OCI-LY1 (cell line): ENCODE results near the gene SORCS3.

ENCODE experiments used
- H2AFZ ChIP-seq: fragments of 200-600 bp; sonication (generic), shearing (Covaris generic); 2 replicates; pipeline ENCODE4 v1.6.0; 2014; ENCODE audit warnings: antibody characterized with exemption, mild to moderate bottlenecking, low read length
- H3F3A ChIP-seq: fragments of 200-600 bp; sonication (generic), shearing (Covaris generic); 2 replicates; pipeline ENCODE4 v1.6.0; 2014; ENCODE audit warnings: mild to moderate bottlenecking, antibody characterized with exemption, low read length, moderate library complexity; ENCODE audit not compliant: insufficient read depth
- H3K27ac ChIP-seq: fragments of 200-600 bp; sonication (generic); 2 replicates; pipeline ENCODE4 v1.5.1; 2014; ENCODE audit warnings: low read length, mixed run types, mild to moderate bottlenecking, low read depth; ENCODE audit not compliant: poor library complexity, severe bottlenecking
- H3K27me3 ChIP-seq: fragments of 200-600 bp; sonication (generic); 2 replicates; pipeline ENCODE4 v1.6.0; 2014; ENCODE audit warnings: antibody characterized with exemption, mild to moderate bottlenecking, low read length, moderate library complexity; ENCODE audit not compliant: insufficient read depth
- H3K36me3 ChIP-seq: fragments of 200-600 bp; sonication (generic); 2 replicates; pipeline ENCODE4 v1.6.1; 2014; ENCODE audit warnings: mild to moderate bottlenecking, antibody characterized with exemption, low read length, moderate library complexity, mixed read lengths; ENCODE audit not compliant: insufficient read depth
- H3K4me1 ChIP-seq: fragments of 200-600 bp; sonication (generic); 2 replicates; pipeline ENCODE4 v1.5.1; 2014; ENCODE audit warnings: mild to moderate bottlenecking, low read length, moderate library complexity; ENCODE audit not compliant: insufficient read depth, severe bottlenecking
- H3K4me2 ChIP-seq: fragments of 200-600 bp; sonication (generic), shearing (Covaris generic); 2 replicates; pipeline ENCODE4 v1.6.1; 2014; ENCODE audit warnings: low read length
- H3K4me3 ChIP-seq: fragments of 200-600 bp; sonication (generic); 2 replicates; pipeline ENCODE4 v1.5.1; 2014; ENCODE audit warnings: low read length, low read depth, mild to moderate bottlenecking, mixed read lengths; ENCODE audit not compliant: poor library complexity, severe bottlenecking
- H3K79me2 ChIP-seq: fragments of 200-600 bp; shearing (Covaris generic); 2 replicates; pipeline ENCODE4 v1.6.1; 2016; ENCODE audit warnings: mixed run types, low read length, mixed read lengths; ENCODE audit not compliant: insufficient read depth
- H3K9ac ChIP-seq: fragments of 200-600 bp; sonication (generic), shearing (Covaris generic); 2 replicates; pipeline ENCODE4 v1.6.1; 2014; ENCODE audit warnings: mild to moderate bottlenecking, low read length, mixed read lengths
- H3K9me2 ChIP-seq: fragments of 200-600 bp; sonication (generic), shearing (Covaris generic); 2 replicates; pipeline ENCODE4 v1.6.1; 2014; ENCODE audit warnings: low read depth, mild to moderate bottlenecking, low read length, mixed read lengths
- H3K9me3 ChIP-seq: fragments of 200-600 bp; shearing (Covaris generic); 2 replicates; pipeline ENCODE4 v1.6.1; 2014; ENCODE audit warnings: low read length, mixed read lengths
- H4K20me1 ChIP-seq: fragments of 200-600 bp; sonication (generic), shearing (Covaris generic); 2 replicates; pipeline ENCODE4 v1.6.0; 2016; ENCODE audit warnings: mild to moderate bottlenecking, low read length; ENCODE audit not compliant: insufficient read depth
- CTCF ChIP-seq: fragments of 200-600 bp; sonication (generic), shearing (Covaris generic); IDR thresholded peaks from 2 replicates; pipeline ENCODE4 v1.5.1; 2017; ENCODE audit warnings: mild to moderate bottlenecking, antibody characterized with exemption, low read length, moderate library complexity, mixed read lengths
- EZH2 ChIP-seq: fragments of 200-600 bp; sonication (generic), shearing (Covaris generic); IDR thresholded peaks from 2 replicates; pipeline ENCODE4 v1.8.0; 2017; ENCODE audit warnings: borderline replicate concordance, mixed run types, mild to moderate bottlenecking, antibody characterized with exemption, low read length, moderate library complexity, mixed read lengths

Gene SORCS3

GRCh38 chr10:104689105-104689504 is 48.0 kb downstream of the SORCS3 start:
- TF ChIP-seq CTCF, result no peak
- no peak for TF ChIP-seq EZH2
- H3K27me3 ChIP-seq, result no peaks in the 10 kb centered on the region

GRCh38 chr10:104689547-104689946 is 48.5 kb downstream of the SORCS3 start:
- no peaks in the 10 kb centered on the region for H3K4me1 ChIP-seq
- H3K9me3 ChIP-seq, result no peaks in the 10 kb centered on the region
- TF ChIP-seq CTCF (no peak), EZH2 (no peak)
- no peaks in the 10 kb centered on the region for H3K79me2 ChIP-seq
- H4K20me1 ChIP-seq, result no peaks in the 10 kb centered on the region
- H3K9me2 ChIP-seq, result no peaks in the 10 kb centered on the region
- no peak overlapping the region for H2AFZ ChIP-seq
- H3K27me3 ChIP-seq, result no peaks in the 10 kb centered on the region
- no peaks in the 10 kb centered on the region for H3K36me3 ChIP-seq
- no peak overlapping the region for H3K4me2 ChIP-seq
- H3K9ac ChIP-seq, result no peak overlapping the region
- no peak overlapping the region for H3K4me3 ChIP-seq
- H3K27ac ChIP-seq, result no peak overlapping the region
- H3F3A ChIP-seq, result no peaks in the 10 kb centered on the region

More at GRCh38 chr10:104689105-104689504, 48.0 kb downstream of the SORCS3 start:
- H3K9me3 ChIP-seq, result no peaks in the 10 kb centered on the region
- no peak overlapping the region for H3K4me2 ChIP-seq
- no peaks in the 10 kb centered on the region for H3F3A ChIP-seq
- H3K4me1 ChIP-seq, result no peaks in the 10 kb centered on the region
- no peaks in the 10 kb centered on the region for H3K79me2 ChIP-seq
- no peaks in the 10 kb centered on the region for H3K9me2 ChIP-seq
- H3K9ac ChIP-seq, result no peak overlapping the region
- no peak overlapping the region for H2AFZ ChIP-seq
- H4K20me1 ChIP-seq, result no peaks in the 10 kb centered on the region
- no peaks in the 10 kb centered on the region for H3K36me3 ChIP-seq
- H3K4me3 ChIP-seq, result no peak overlapping the region
- H3K27ac ChIP-seq, result no peak overlapping the region

GRCh38 chr10:104690101-104690500 is 49.0 kb downstream of the SORCS3 start:
- Histone ChIP-seq H3K9me3 (no peaks in the 10 kb centered on the region), H3K4me1 (no peaks in the 10 kb centered on the region), H3K4me3 (no peak overlapping the region), H4K20me1 (no peaks in the 10 kb centered on the region), H2AFZ (no peak overlapping the region), H3F3A (no peaks in the 10 kb centered on the region), H3K27me3 (no peaks in the 10 kb centered on the region), H3K4me2 (no peak overlapping the region), H3K36me3 (no peaks in the 10 kb centered on the region), H3K9ac (no peak overlapping the region), H3K9me2 (no peaks in the 10 kb centered on the region), H3K27ac (no peak overlapping the region), H3K79me2 (no peaks in the 10 kb centered on the region)
- TF ChIP-seq CTCF (no peak), EZH2 (no peak)
